ENCODE measurements around the gene SPOUT1.

DNA sequence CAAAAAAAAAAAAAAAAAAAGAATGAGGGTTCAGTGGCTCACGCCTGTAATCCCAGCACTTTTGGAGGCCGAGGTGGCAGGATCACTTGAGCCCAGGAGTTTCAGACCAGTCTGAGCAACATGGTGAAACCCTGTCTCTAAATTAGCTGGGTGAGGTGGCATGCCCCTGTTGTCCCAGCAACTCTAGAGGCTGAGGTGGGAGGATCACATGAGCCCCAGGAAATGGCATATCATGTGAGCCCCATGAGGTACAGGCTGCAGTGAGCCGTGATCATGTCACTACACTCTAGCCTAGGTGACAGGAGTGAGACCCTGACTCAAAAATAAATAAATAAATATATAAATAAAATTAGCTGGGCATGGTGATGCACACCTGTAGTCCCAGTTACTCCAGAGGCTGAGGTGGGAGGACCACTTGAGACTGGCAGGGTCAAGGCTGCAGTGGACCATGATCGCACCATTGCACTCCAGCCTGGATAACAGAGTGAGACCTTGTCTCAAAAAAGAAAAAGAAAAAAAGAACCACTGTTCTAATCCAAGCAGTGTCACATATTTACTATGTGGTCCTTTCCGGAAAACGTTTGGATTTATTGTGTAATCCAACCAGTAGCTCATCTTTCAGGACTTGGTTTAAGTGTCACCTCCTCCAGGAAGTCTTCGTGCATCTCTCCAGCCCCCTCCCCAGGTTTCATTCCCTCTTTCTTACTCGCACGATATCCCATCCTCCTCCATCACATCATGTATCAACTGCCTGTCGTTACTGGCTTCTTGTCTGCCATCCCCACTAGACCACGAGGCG lies 12.3 kb upstream of the SPOUT1 start:
- no peak for TF ChIP-seq EZH2 (IDR thresholded peaks at IDR 0.05; ENCODE audit: low read depth)
- TF ChIP-seq CTCF (conservative IDR thresholded peaks at IDR 0.05) = no peak
